Endothelial cell of umbilical vein (primary cell): ENCODE measurements around the gene RNF227. TPM values are rescaled to one million over a fixed set of nuclear protein-coding genes. Genes with fewer than 3 reads are reported as not detected.

Source experiments
- BruUV-seq: library from RNA; stranded (reverse); fragments of 400-500 nt; replicated peaks from 2 replicates; lab custom pipeline; 2021; lab: Mats Ljungman, UMichigan
- CTCF ChIA-PET: fragments of 300-600, 350-600 bp; sonication (Branson Sonifier 250); formaldehyde crosslinking; loops from one replicate; lab custom pipeline; 2021; ENCODE audit warnings: antibody characterized with exemption, inconsistent platforms; lab: Charles Lee
- POLR2A ChIA-PET: fragments of 300-600, 350-600 bp; sonication (Branson Sonifier 250); formaldehyde crosslinking; loops from one replicate; lab custom pipeline; 2021; ENCODE audit warnings: antibody characterized with exemption, inconsistent platforms; lab: Charles Lee
- DNase-seq: peaks from one replicate; pipeline ENCODE4 v3.0.0-alpha.2; 2011; ENCODE audit warnings: low read depth, low spot score
- FAIRE-seq: peaks from 2 replicates; lab custom pipeline; 2011; peaks lifted over from hg19 to GRCh38; lab: Jason Lieb, UNC
- H2AFZ ChIP-seq: 2 replicates; pipeline ENCODE4 v1.6.0; 2012; ENCODE audit warnings: low read depth, low read length, control low read depth, inconsistent platforms
- H3K27ac ChIP-seq: 2 replicates; pipeline ENCODE4 v1.5.1; 2011; ENCODE audit warnings: low read depth, mild to moderate bottlenecking, control low read depth, low read length, moderate library complexity; ENCODE audit not compliant: insufficient read depth
- H3K27me3 ChIP-seq, 2 experiments: 2 replicates each; pipeline versions ENCODE4 v1.6.0 to v1.6.1; 2011; ENCODE audit warnings: low read length in 2 of 2, mixed read lengths in 1 of 2; ENCODE audit not compliant: control insufficient read depth in 2 of 2, insufficient read depth in 2 of 2
- H3K36me3 ChIP-seq, 2 experiments: 2 replicates in 1 of 2; 3 replicates in 1 of 2; pipeline ENCODE4 v1.5.1; 2011; ENCODE audit warnings: low read length in 2 of 2, mild to moderate bottlenecking in 1 of 2, moderate library complexity in 1 of 2; ENCODE audit not compliant: control insufficient read depth in 2 of 2, insufficient read depth in 2 of 2; ENCODE audit errors: extremely low read depth in 1 of 2
- H3K4me1 ChIP-seq: 3 replicates; pipeline ENCODE4 v1.5.1; 2011; ENCODE audit warnings: mild to moderate bottlenecking, low read length; ENCODE audit not compliant: control insufficient read depth, insufficient read depth; ENCODE audit errors: extremely low read depth
- H3K4me2 ChIP-seq: 2 replicates; pipeline ENCODE4 v1.6.1; 2011; ENCODE audit warnings: low read length, control low read depth, mixed read lengths; ENCODE audit not compliant: insufficient read depth
- H3K4me3 ChIP-seq, 3 experiments: fragments of 200-600 bp in 1 of 3; sonication (generic), shearing (Covaris generic) in 1 of 3; replicated peaks in 1 of 3; 2 replicates each; pipeline ENCODE4 v1.5.1; 2011 to 2016; ENCODE audit warnings: control low read depth in 3 of 3, low read length in 3 of 3, mild to moderate bottlenecking in 2 of 3, inconsistent platforms in 1 of 3, low read depth in 1 of 3, moderate library complexity in 1 of 3; ENCODE audit not compliant: insufficient read depth in 1 of 3
- H3K79me2 ChIP-seq: 2 replicates; pipeline ENCODE4 v1.6.0; 2012; ENCODE audit warnings: low read length, inconsistent platforms; ENCODE audit not compliant: control insufficient read depth, insufficient read depth
- H3K9ac ChIP-seq: replicated peaks from 2 replicates; pipeline ENCODE3; 2011; ENCODE audit warnings: low read length, control low read depth; ENCODE audit not compliant: insufficient read depth; ENCODE audit errors: extremely low read depth
- H3K9me1 ChIP-seq: replicated peaks from 3 replicates; pipeline ENCODE4 v1.6.0; 2011; ENCODE audit warnings: mild to moderate bottlenecking, low read length; ENCODE audit not compliant: control insufficient read depth, insufficient read depth; ENCODE audit errors: extremely low read depth
- H3K9me3 ChIP-seq: replicated peaks from 2 replicates; pipeline ENCODE4 v1.5.1; 2012; ENCODE audit warnings: low read length, inconsistent platforms; ENCODE audit not compliant: control insufficient read depth, insufficient read depth
- H4K20me1 ChIP-seq: replicated peaks from 2 replicates; pipeline ENCODE3; 2011; ENCODE audit warnings: mild to moderate bottlenecking, low read length; ENCODE audit not compliant: control insufficient read depth, insufficient read depth; ENCODE audit errors: extremely low read depth
- CTCF ChIP-seq, 2 donors: IDR thresholded peaks; 1 replicate in 1 of 2; 2 replicates in 1 of 2; pipeline ENCODE4 v1.5.1; 2011; ENCODE audit warnings: low read length in 2 of 2, mild to moderate bottlenecking in 2 of 2, moderate library complexity in 2 of 2, control low read depth in 1 of 2, inconsistent platforms in 1 of 2, low read depth in 1 of 2; ENCODE audit not compliant: insufficient read depth in 1 of 2; ENCODE audit errors: extremely low read depth in 1 of 2
- EZH2 ChIP-seq: IDR thresholded peaks from 2 replicates; pipeline ENCODE4 v1.6.1; 2012; ENCODE audit warnings: borderline replicate concordance, low read depth, mild to moderate bottlenecking, moderate library complexity, low read length, inconsistent platforms; ENCODE audit not compliant: severe bottlenecking
- GATA2 ChIP-seq: IDR thresholded peaks from 2 replicates; pipeline ENCODE4 v1.7.0; 2011; ENCODE audit warnings: low read depth, mild to moderate bottlenecking, moderate library complexity, mixed read lengths, low read length; ENCODE audit not compliant: insufficient read length, insufficient read depth
- POLR2A ChIP-seq: IDR thresholded peaks from 2 replicates; pipeline ENCODE4 v1.6.1; 2012; ENCODE audit warnings: low read depth, mild to moderate bottlenecking, control low read depth, low read length
- POLR2AphosphoS5 ChIP-seq: IDR thresholded peaks from 2 replicates; pipeline ENCODE4 v1.6.1; 2012; ENCODE audit warnings: low read depth, mild to moderate bottlenecking, control low read depth, low read length, moderate library complexity; ENCODE audit not compliant: insufficient read depth
- dilution Hi-C: fragments of 300-500 bp; cut with MboI; formaldehyde crosslinking; loops from one replicate; pipeline ENCODE4 v1.15.0; 2019; ENCODE audit warnings: low sequenced_read_pairs; ENCODE audit not compliant: extremely low pct_ligation_motif_present
- intact Hi-C: fragments of 100-400 bp; cut with micrococcal nuclease; formaldehyde crosslinking; loops from one replicate; pipeline ENCODE4 v1.10.0; 2022
- polyA plus RNA-seq, 4 experiments: library from polyadenylated mRNA; depleted of rRNA in 3 of 4; stranded (reverse) in 3 of 4; unstranded in 1 of 4; fragments of >200 nt; gene quantifications; 2 replicates each; pipeline versions ENCODE4 v1.2.1 to v1.2.3, GENCODE V29; 2011 to 2012; ENCODE audit warnings: missing spikeins in 1 of 4
- total RNA-seq: library from RNA; stranded (reverse); gene quantifications from 2 replicates; pipeline ENCODE4 v1.2.3, GENCODE V29; 2021

RNF227 gene
- total and polyA plus RNA-seq, 2 donors (not counting 3 experiments of a cell fraction or from before 2014, with no cell fraction given): 0.58 to 0.76 TPM

- DNase-seq (peak; percentile 100), FAIRE-seq (peak; percentile 94)
- H3K27me3 ChIP-seq: no peaks in the 10 kb centered on the region
- peak overlapping the region; percentile 95 for H3K4me2 ChIP-seq
- peaks cover 10 to 15% of the 10 kb centered on the region in 2 experiments for H3K36me3 ChIP-seq
- POLR2A ChIA-PET: no interaction called here
- peaks cover 32% of the 10 kb centered on the region for H3K79me2 ChIP-seq
- TF ChIP-seq EZH2: no peak
- peak; percentile 74 for TF ChIP-seq POLR2A
- TF ChIP-seq CTCF (IDR thresholded peaks at IDR 0.05; ENCODE audit: extremely low read depth in 1 of 2, insufficient read depth in 1 of 2, low read depth in 1 of 2, low read length in 2 of 2): no peak
- TF ChIP-seq GATA2: peak; percentile 96
- TF ChIP-seq POLR2AphosphoS5: peak; percentile 91
- CTCF ChIA-PET: no interaction called here
- H3K9me3 ChIP-seq: no peaks in the 10 kb centered on the region
- H3K4me1 ChIP-seq: peaks cover 42% of the 10 kb centered on the region
- no peaks in the 10 kb centered on the region for H4K20me1 ChIP-seq
- intact Hi-C loops: loop anchor here (1.0 to 5.0 kb wide), 8 partner anchors 25 to 267 kb away; partner anchors contain the start of genes ALOXE3, CNTROB, KDM6B and NAA38
- peak overlapping the region; percentile 94 for H3K27ac ChIP-seq
- peak overlapping the region in 2 of 3 experiments; percentile 50 to 76 for H3K4me3 ChIP-seq
- H2AFZ ChIP-seq: peak overlapping the region; percentile 46
- no TSS peak for BruUV-seq
- no peaks in the 10 kb centered on the region for H3K9me1 ChIP-seq
- peak overlapping the region; percentile 82 for H3K9ac ChIP-seq
- dilution Hi-C loops: no loop called here
These were observed 28.5 kb downstream of the RNF227 start for GRCh38 chr17:7887482-7888183.
